ENCODE measurements around the gene WSB1.
"Not testable (repeated sequence)": the region's sequence is repeated elsewhere in the genome, so short reads cannot be mapped to it uniquely, and the experiment has no call there.

The WSB1 gene, protein sequence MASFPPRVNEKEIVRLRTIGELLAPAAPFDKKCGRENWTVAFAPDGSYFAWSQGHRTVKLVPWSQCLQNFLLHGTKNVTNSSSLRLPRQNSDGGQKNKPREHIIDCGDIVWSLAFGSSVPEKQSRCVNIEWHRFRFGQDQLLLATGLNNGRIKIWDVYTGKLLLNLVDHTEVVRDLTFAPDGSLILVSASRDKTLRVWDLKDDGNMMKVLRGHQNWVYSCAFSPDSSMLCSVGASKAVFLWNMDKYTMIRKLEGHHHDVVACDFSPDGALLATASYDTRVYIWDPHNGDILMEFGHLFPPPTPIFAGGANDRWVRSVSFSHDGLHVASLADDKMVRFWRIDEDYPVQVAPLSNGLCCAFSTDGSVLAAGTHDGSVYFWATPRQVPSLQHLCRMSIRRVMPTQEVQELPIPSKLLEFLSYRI

DNA sequence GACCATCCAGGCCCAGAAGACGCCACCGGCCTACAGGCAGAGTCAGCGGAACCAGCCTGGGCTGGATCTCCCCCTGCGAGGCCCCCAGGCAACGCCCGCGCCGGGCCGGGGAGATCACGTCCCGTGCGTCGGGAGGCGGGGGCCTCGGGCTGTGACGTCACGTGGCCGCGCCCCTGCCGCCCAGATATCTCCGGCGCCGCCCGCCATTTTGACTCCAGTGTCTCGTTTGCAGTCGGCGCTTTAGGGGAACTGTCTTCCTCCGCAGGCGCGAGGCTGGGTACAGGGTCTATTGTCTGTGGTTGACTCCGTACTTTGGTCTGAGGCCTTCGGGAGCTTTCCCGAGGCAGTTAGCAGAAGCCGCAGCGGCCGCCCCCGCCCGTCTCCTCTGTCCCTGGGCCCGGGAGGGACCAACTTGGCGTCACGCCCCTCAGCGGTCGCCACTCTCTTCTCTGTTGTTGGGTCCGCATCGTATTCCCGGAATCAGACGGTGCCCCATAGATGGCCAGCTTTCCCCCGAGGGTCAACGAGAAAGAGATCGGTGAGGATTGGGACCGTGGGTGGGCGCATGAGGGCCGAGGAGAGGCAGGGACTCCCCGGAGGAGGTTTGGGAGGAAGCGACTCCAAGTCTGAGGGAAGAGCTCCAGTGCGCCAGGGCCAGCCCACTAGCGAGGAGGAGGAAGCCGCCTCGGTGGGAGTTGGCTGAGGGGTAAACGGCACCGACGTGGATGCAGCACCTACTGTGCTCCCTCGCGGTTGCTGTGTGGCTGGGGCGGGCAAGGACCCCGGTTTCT lies at the start of gene WSB1:
TSS of gene WSB1 (plus strand) at position 217 of the 791 bp plus-strand sequence. CDS start at position 499, 282 bp downstream.
- DNase-seq (ENCODE audit: low read depth, low spot score), result no peak

DNA sequence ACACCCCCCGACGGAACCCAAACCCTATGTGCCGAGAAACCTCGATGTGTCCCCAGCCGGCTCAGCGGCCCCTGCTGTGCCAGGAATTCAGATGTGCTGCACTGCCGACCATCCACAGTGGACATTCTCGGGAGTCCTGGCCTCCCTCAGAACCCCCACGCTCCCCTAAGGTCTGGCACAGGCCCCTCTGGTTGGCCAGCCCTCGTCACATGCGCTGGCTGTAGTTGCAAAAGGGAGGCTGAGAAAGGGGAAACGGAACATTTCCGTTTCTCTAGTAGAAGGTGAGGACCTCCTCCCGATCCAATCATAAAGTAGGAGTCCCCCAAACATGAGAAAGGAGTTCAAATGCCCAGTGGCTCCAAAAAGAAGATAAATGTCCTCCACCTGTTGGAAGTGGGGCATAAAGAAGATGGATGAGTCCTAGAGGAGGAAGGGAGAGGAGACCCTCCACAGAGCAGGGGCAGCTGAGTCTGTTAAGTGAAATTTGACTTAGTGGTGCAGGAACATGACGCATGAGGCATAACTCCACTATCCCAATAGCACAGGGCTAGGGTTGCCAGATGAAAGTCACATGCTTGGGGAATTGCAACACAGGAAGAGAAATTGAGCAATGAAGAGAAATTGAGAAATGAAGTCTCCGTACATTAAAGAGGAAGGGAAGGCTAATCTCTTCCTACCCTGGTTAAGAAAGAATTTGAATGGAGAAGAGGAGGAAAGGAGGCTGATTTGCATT lies 49.3 kb upstream of the WSB1 start:
- no peak for DNase-seq (ENCODE audit: low read depth, low spot score)

DNA sequence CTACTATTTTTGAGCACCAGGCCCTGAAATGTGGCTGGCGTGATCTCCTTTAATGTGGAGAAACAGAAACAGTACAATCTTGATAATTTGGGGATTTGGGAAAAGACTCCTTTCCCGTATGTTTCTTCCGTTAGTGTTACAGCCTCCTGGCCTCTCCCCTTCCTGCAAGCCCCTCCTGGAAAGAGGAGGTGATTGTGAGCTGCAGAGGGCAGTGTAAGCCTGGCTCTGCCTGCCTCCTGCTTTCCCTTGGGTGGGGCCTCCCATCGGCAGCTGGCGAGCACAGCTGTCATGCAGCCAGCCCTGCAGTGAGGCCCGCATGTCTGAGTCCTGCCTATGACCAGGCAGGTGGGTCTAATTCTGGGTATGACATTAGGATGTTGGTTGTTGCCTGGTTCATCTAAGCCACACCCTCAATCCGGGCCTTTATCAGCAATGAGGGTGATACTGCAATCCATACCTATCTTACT lies 48.7 kb upstream of the WSB1 start:
- peak; percentile 57 for DNase-seq (ENCODE audit: low read depth, low spot score)

DNA sequence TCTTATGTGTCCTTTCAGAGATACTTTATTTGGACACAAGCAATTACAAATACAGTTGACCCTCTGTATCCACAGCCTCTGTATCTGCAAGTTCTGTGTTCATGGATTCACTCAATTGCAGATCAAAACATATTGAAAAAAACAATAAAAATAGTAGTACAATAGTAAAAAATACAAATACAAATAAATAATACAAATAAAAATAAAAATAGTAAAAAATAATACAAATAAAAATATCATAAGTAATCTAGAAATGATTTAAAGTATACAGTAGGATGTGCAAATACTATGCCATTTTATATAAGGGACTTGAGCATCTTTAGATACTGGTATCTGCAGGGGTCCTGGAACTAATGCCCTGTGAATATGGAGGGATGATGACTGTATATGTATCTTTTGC lies 47.4 kb upstream of the WSB1 start:
- no peak for DNase-seq (ENCODE audit: low read depth, low spot score)

DNA sequence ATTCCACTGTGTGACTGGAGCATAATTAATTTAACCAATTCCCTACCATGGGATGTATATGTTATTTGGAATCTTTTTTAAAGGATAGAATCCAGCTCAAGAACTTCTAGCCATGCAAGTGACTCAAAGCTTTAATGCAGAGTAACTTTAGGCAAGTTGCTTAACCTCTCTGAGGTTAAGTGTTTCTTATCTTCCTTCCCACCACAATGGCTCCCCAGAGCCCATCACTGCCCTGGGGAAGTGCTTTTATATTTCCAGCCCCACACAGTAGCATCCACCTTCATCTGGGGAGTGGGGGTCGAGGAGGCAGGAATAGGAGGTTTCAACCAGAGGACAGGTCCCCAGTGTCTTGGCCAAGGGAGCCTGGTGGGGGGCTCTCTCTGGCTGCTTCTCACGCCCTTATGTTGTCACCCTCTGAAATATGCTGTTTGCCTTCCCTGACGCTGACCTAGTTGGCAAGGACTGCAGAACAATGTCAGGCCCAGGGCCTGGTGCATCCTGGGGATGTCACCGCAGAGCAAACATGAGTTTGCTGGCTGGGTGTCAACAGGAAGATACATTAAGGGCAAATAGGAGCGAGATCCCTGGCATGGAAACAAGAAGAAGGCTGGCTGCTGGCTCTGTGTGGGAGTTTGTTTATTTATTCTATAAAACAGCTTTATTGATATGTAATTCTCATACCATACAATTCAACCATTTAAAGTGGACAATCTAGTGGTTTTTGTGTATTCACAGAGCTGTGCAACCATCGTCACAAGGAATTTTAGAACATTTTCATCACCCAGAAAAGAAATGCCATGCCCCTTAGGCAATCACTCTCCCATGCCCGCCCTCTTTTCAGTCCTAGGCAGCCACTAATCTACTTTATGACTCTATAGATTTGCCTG lies 46.6 kb upstream of the WSB1 start:
- DNase-seq (ENCODE audit: low read depth, low spot score), result no peak

DNA sequence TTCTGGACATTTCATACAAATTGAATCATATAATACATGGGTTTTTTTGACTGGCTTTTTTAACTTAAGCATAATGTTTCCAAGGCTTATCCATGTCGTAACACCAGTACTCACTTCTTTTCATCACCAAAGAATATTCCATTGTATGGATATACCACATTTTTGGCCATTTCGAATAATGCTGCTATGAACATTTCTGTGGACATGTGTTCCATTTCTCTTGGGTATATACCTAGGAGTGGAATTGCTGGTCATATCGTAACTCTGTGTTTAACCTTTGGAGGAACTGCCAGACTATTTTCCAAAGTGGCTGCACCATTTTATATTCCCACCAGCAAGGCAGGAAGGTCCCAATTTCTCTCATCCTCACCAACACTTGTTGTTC lies 46.0 kb upstream of the WSB1 start:
- no peak for DNase-seq (ENCODE audit: low read depth, low spot score)

DNA sequence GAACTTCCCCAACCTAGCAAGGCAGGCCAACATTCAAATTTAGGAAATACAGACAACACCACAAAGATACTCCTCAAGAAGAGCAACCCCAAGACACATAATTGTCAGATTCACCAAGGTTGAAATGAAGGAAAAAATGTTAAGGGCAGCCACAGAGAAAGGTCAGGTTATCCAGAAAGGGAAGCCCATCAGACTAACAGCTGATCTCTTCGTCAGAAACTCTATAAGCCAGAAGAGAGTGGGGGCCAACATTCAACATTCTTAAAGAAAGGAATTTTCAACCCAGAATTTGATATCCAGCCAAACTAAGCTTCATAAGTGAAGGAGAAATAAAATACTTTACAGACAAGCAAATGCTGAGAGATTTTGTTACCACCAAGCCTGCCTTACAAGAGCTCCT lies 43.1 kb upstream of the WSB1 start:
- DNase-seq (ENCODE audit: low read depth, low spot score), result not testable (repeated sequence)

DNA sequence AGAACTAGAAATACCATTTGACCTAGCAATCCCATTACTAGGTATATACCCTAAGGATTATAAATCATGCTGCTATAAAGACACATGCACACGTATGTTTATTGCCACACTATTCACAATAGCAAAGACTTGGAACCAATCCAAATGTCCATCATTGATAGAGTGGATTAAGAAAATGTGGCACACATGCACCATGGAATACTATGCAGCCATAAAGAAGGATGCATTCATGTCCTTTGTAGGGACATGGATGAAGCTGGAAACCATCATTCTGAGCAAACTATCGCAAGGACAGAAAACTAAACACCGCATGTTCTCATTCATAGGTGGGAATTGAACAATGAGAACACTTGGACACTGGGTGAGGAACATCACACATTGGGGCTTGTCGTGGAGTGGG lies 39.1 kb upstream of the WSB1 start:
- not testable (repeated sequence) for DNase-seq (ENCODE audit: low read depth, low spot score)

DNA sequence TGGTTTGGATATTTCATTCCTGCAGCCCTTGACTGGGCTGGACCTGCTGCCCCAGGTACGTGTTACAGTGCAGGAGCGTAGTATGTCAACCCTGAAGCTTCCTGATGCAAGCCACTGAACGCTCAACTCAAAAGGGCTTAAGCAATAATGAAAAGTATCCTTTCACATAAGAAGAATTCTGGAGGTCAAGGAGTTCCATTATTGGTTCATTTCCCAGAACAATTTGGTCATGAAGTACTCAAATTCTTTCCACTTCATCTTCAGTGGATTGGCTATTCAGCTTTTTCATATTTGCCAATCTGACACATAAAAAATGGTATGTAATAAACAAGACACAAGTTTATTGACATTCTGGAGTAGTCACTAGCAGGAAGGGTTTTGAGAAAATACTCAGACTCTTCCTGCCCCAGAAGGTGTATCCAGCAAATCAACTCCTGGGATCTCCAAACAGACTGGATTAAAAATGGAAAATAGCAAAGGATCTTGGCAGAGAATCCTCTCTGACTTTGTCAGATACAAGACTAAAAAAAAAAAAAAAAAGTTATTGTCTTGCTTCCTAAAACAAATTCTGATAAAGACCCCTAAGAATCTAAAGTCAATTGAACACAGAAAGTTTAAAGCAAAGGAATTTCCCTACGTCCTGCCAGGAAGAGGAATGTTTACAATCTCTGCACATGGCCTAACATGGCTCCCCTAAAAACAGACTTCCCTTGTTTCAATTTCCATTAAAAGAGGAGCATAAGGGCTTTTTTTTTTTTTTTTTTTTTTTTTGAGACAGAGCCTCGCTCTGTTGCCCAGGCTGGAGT lies 37.5 kb upstream of the WSB1 start:
- DNase-seq (ENCODE audit: low read depth, low spot score), result no peak

DNA sequence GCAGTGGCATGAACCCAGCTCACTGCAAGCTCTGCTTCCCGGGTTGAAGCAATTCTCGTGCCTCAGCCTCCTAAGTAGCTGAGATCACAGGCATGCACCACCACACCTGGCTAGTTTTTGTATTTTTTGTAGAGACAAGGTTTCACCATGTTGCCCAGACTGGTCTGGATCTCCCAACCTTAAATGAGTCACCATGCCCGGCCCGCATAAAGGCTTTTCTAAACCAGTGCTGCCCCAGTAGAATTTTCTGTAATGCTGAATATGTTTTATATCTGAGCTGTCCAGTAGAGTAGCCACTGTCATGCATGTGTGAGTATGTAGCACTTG lies 36.9 kb upstream of the WSB1 start:
- no peak for DNase-seq (ENCODE audit: low read depth, low spot score)

DNA sequence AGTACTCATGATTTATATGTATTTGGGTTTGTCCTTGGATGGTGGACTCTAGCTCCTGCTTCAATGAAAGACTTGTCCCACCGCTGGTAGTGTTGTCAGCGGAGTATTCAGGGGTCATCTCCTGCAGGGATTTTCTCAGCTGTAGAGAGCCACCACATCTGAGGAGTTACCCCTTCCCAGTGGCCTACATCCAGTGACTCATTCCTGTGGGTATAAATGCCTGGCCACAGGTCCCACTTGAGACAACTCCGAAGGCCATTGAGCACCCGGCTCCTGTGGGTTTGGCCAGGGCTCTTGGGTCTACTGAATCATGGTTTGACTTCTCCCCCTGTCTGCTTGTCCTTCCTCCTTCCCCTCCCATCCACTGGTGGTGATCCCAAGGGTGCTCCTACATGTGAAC lies 34.6 kb upstream of the WSB1 start:
- DNase-seq (ENCODE audit: low read depth, low spot score), result no peak

DNA sequence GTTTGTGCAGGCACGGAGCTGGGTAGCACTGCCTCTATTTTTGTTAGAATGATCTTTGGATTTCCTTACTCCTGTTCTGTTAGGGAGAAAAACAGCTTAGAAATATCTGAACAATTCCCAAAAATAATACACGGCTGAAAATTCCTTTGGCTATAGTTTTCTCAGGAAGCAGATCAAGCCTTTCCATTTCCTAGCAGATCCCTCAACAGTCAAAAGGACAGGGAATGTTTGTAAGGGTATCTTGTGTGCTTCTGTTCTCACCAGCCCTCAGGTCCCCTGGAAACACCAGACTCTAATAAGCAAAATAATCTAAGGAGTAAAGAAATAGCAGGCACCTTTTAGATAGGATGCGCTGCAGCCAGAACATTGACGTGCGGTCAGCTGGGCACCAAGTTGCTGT lies 30.5 kb upstream of the WSB1 start:
- no peak for DNase-seq (ENCODE audit: low read depth, low spot score)

DNA sequence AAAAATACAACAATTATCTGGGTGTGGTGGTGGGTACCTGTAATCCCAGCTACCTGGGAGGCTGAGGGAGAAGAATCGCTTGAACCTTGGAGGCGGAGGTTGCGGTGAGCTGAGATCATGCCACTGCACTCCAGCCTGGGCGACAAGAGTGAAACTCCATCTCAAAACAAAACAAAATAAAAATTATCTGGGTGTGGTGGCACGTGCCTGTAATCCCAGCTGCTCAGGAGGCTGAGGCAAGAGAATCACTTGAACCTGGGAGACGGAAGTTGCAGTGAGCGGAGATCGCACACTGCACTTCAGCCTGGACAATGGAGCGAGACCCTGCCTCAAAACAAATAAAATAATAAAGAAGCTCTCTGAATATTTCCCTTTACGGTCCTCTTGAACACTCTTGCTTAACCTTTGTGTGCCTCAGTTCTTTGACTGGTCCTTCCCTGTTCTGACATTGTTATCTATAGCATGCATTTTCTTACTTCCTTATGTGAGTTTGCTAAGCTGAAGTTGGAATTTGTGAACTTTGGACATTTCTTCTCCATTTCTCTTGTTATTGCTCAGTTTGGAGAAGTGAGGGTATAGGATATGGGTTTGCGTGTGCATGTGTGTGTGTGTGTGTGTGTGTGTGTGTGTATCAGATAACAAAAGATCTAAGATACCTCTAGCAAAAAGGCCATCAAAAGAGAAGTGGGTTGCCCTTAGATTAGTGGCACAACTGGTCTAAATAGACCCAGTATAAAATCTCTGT lies 29.7 kb upstream of the WSB1 start:
- no peak for DNase-seq (ENCODE audit: low read depth, low spot score)

DNA sequence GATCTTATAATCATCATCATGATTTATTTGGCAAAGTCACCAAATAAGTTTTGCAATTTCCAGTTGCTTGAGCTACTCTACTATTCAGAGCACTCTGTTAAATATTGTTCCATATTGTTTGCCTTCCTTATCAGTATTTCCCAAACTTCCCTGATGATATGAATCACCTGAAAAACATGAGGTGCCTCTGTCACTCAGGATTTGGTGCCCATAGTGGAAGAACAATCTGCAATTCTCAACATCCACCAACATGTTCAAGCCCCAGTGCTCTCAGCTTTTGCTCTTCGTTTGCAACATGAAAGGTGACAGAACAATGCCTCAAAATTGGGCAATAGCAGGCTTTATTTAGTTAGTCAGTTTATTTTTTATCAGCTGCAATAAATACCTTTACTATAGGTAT lies 28.6 kb upstream of the WSB1 start:
- no peak for DNase-seq (ENCODE audit: low read depth, low spot score)

DNA sequence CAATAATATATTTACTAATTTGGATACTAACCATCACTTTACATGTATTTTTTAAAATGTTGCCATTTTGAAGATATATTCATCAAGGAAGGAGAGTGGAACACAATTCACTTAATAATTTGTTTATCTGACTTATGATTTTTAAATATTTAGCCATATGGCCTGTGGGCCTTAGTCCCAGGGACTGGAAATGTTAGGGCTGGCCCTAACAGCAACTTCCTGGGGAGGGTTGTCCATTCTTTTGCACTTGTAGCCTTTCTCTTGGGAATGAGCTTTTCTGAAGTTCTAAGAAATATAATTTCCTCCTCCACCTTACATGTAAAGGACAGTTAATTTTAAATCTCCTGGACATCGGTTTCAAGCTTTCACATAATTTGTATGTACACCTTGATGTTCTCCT lies 27.7 kb upstream of the WSB1 start:
- no peak for DNase-seq (ENCODE audit: low read depth, low spot score)

DNA sequence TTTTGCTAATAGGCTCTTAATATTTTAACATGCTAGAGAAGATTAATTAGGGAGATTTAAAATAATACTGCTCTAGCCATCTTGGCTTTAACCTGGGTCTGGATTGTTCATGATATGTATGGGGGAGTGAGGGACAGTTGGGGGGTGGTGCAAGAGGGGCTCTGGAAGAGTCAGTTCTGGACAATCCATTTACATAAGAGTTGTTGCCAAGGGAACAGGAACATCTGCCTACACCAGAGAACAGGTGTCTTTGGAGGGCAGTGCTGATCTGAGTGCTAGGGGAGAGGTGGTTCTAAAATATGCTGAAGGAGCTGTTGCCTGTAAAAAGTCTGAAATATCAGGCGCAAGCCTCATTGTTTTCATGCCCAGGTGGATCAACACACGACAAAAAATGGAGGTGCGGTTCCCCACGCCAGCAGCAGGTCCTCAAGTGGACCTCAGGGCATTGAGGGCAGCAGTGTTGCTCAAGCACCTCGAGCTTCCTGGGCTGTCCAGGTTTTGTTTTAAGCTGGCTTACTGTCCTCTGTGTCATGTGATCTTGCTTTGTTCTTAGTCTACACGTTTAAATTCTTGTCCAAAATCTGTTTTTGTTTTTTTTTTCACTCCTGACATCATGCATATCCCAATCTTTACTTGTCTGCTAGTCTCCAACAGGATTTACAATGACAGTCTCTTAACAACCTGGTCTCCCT lies 25.4 kb upstream of the WSB1 start:
- DNase-seq (ENCODE audit: low read depth, low spot score), result no peak

DNA sequence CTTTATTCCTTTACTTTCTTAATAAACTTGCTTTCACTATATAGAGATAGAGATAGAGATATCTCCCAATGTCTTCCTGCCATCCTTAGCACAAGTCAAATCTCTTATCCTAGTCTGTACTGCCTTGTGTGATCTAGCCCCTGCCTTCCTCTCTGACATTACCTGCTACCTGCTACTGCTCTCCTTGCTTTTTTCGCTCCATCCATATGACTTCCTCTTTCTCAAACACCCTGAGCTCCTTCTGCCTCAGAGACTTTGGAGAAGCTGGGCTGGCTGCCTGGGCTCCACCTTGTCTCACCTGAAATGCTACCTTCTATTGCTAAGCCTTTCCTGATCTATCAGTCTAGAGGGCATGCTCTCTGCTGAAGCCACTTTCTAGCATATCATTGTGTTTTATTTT lies 24.7 kb upstream of the WSB1 start:
- DNase-seq (ENCODE audit: low read depth, low spot score), result no peak

DNA sequence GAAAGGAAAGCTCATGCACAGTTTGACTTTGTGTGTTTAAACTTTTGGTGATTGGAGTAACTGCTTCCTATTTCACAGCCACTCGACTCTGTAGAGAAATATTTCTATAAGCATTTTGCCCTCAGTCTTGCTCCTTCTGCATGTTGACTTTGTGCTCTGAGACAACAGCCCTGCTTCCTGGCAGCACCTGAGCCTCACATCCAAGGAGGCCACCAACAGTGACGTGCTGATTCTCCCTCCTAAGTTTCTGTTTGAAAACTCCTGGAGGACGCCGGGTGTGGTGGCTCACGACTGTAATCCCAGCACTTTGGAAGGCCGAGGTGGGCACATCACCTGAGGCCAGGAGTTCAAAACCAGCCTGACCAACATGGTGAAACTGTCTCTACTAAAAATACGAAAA lies 23.9 kb upstream of the WSB1 start:
- DNase-seq (ENCODE audit: low read depth, low spot score), result no peak

DNA sequence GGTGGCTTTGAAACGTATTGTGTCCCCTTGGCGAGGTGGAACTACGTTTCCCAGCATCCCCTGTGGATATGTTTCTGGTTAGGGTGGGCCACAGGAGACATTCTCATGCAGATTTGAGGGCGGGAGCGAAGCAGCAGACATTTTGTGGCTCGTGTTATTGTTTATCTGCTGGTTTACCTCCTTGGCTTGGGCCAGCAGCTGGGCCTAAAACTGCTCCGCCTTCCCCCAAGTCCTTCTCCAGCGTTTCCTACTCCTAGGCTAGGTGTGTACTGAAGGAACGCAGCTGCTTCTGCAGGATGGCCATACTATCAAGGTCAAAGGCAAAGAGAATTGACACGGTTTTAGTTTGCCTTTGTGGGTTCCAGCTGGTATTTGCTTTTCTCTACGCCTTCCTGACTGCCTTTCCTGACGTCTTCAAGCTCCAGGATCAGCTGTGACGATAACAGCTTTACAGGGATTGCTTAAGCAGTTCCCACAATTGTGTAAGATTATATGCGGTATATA lies 17.2 kb upstream of the WSB1 start:
- peak; percentile 91 for DNase-seq (ENCODE audit: low read depth, low spot score)
